ENCODE measurements around the gene TMEM256. TPM values are rescaled to one million over a fixed set of nuclear protein-coding genes. Genes with fewer than 3 reads are reported as not detected.

The TMEM256 gene
- total RNA-seq, 1 experiment from 2014 or later = 57.6 TPM

DNA sequence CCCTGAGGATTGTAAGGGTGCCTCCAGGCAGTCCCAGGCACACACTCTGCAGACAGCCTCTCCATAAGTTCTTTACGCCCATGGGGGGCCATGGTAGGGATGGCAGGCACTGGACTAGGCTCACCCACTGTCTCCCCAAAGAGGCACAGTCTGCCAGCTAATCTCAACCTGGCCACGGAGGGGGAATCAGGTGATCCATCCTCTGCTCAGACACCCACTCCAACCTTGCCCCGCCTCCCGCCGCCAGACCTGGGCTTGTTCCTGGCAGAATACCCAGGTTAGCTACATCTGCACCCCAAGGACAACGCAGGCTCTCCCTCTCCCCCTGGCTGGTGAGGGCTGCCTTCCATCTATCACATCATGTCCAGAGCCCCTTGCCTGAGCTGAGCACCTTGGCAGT lies 5.0 kb upstream of the TMEM256 start:
- CTCF ChIA-PET = no interaction called here
- H3K4me3 ChIP-seq (ENCODE audit: low read depth, low read length, poor library complexity, severe bottlenecking) = no peak overlapping the region
- H3K27me3 ChIP-seq (replicated peaks; ENCODE audit: insufficient read depth, low read depth, low read length, poor library complexity) = no peaks in the 10 kb centered on the region
- no peaks in the 10 kb centered on the region for H3K9me3 ChIP-seq (ENCODE audit: low read depth, low read length, poor library complexity, severe bottlenecking)
- H3K36me3 ChIP-seq (ENCODE audit: insufficient read depth, low read length, poor library complexity, severe bottlenecking) = peaks cover 13% of the 10 kb centered on the region
- TF ChIP-seq, protein P1, sequence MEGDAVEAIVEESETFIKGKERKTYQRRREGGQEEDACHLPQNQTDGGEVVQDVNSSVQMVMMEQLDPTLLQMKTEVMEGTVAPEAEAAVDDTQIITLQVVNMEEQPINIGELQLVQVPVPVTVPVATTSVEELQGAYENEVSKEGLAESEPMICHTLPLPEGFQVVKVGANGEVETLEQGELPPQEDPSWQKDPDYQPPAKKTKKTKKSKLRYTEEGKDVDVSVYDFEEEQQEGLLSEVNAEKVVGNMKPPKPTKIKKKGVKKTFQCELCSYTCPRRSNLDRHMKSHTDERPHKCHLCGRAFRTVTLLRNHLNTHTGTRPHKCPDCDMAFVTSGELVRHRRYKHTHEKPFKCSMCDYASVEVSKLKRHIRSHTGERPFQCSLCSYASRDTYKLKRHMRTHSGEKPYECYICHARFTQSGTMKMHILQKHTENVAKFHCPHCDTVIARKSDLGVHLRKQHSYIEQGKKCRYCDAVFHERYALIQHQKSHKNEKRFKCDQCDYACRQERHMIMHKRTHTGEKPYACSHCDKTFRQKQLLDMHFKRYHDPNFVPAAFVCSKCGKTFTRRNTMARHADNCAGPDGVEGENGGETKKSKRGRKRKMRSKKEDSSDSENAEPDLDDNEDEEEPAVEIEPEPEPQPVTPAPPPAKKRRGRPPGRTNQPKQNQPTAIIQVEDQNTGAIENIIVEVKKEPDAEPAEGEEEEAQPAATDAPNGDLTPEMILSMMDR (conservative IDR thresholded peaks at IDR 0.05; ENCODE audit: low read depth, low read length) = no peak
- TF ChIP-seq EZH2 (IDR thresholded peaks at IDR 0.05; ENCODE audit: borderline replicate concordance, low read depth, low read length, poor library complexity, severe bottlenecking) = no peak
- H3K4me1 ChIP-seq (ENCODE audit: insufficient read depth, low read length, poor library complexity, severe bottlenecking) = peaks cover 10% of the 10 kb centered on the region
- DNase-seq (ENCODE audit: low spot score) = no peak
- BruUV-seq (replicated peaks) = no TSS peak
- POLR2A ChIA-PET (ENCODE audit: low non-redundant PET) = no interaction called here
- no peak overlapping the region for H3K27ac ChIP-seq (ENCODE audit: low read depth, low read length, poor library complexity, severe bottlenecking)
- intact Hi-C loops (cut with micrococcal nuclease; ENCODE audit: unreplicated experiment) = no loop called here

DNA sequence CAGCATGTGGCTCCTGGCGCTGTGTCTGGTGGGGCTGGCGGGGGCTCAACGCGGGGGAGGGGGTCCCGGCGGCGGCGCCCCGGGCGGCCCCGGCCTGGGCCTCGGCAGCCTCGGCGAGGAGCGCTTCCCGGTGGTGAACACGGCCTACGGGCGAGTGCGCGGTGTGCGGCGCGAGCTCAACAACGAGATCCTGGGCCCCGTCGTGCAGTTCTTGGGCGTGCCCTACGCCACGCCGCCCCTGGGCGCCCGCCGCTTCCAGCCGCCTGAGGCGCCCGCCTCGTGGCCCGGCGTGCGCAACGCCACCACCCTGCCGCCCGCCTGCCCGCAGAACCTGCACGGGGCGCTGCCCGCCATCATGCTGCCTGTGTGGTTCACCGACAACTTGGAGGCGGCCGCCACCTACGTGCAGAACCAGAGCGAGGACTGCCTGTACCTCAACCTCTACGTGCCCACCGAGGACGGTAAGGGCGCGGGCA lies 4.4 kb upstream of the TMEM256 start:
- Histone ChIP-seq H3K36me3 (ENCODE audit: insufficient read depth, low read length, poor library complexity, severe bottlenecking) (peaks cover 13% of the 10 kb centered on the region), H3K9me3 (ENCODE audit: low read depth, low read length, poor library complexity, severe bottlenecking) (no peaks in the 10 kb centered on the region), H3K4me1 (ENCODE audit: insufficient read depth, low read length, poor library complexity, severe bottlenecking) (peaks cover 11% of the 10 kb centered on the region), H3K4me3 (ENCODE audit: low read depth, low read length, poor library complexity, severe bottlenecking) (no peak overlapping the region), H3K27ac (ENCODE audit: low read depth, low read length, poor library complexity, severe bottlenecking) (no peak overlapping the region), H3K27me3 (replicated peaks; ENCODE audit: insufficient read depth, low read depth, low read length, poor library complexity) (no peaks in the 10 kb centered on the region)
- TF ChIP-seq, protein P1 (conservative IDR thresholded peaks at IDR 0.05; ENCODE audit: low read depth, low read length) = no peak
- ChIA-PET CTCF (no interaction called here), POLR2A (ENCODE audit: low non-redundant PET) (no interaction called here)
- no TSS peak for BruUV-seq (replicated peaks)
- no peak for DNase-seq (ENCODE audit: low spot score)
- intact Hi-C loops (cut with micrococcal nuclease; ENCODE audit: unreplicated experiment) = no loop called here

DNA sequence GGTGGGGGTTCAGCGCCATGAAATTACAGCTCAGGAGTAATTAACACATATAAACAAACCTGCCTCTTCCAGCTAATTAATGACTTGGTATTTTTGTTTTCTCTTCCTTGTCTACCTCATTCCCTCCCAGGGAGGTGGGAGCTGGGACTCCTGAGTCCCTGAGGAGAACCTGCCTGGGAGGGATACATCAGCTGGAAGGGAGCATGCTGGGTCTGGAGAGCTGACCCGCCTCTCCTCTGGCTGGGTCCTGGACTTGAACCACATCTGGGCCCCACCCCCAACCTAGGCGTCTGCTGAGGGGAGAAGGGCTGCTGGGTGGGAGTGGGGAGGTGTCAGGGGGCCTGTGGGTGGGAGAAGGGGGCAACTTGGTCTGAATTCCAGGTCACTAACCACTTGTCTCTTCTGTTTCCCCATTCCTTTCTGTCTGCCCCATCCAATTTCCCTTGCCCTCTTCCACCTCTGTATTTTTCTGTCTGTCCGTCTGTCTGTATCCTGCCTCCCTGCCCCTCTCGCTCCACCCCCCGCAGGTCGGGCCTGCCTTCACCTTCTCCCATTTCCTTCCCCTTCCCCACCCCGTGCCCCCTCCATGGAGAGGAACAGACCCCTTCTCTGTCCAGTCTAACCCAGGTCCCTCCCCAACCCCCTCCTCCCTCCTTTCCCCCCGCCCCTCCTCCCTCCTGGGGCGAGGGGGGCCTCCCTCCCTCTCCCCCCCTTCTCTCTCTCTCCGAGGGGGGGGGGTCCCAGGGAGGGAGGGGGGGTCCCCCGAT lies 3.8 kb upstream of the TMEM256 start, which contains the start of gene NLGN2:
TSS of gene NLGN2 (plus strand) at position 361 of the 767 bp plus-strand sequence. CDS start 411 bp downstream, outside the sequence.
- no peaks in the 10 kb centered on the region for H3K9me3 ChIP-seq (ENCODE audit: low read depth, low read length, poor library complexity, severe bottlenecking)
- DNase-seq (ENCODE audit: low spot score) = no peak
- H3K4me1 ChIP-seq (ENCODE audit: insufficient read depth, low read length, poor library complexity, severe bottlenecking) = peaks cover 17% of the 10 kb centered on the region
- POLR2A ChIA-PET (ENCODE audit: low non-redundant PET) = no interaction called here
- H3K36me3 ChIP-seq (ENCODE audit: insufficient read depth, low read length, poor library complexity, severe bottlenecking) = peaks cover 13% of the 10 kb centered on the region
- intact Hi-C loops (cut with micrococcal nuclease; ENCODE audit: unreplicated experiment) = no loop called here
- H3K4me3 ChIP-seq (ENCODE audit: low read depth, low read length, poor library complexity, severe bottlenecking) = no peak within 1 kb of the TSS
- CTCF ChIA-PET = no interaction called here
- no peaks in the 10 kb centered on the region for H3K27me3 ChIP-seq (replicated peaks; ENCODE audit: insufficient read depth, low read depth, low read length, poor library complexity)
- BruUV-seq (replicated peaks) = no TSS peak
- TF ChIP-seq, protein P1 (conservative IDR thresholded peaks at IDR 0.05; ENCODE audit: low read depth, low read length) = no peak
- no peak for TF ChIP-seq EZH2 (IDR thresholded peaks at IDR 0.05; ENCODE audit: borderline replicate concordance, low read depth, low read length, poor library complexity, severe bottlenecking)
- no peak within 1 kb of the TSS for H3K27ac ChIP-seq (ENCODE audit: low read depth, low read length, poor library complexity, severe bottlenecking)

Measured in A673 (cell line).